ENCODE data around the gene GMIP. TPM values are rescaled to one million over a fixed set of nuclear protein-coding genes. Genes with fewer than 3 reads are reported as not detected.

GMIP gene
- total and polyA plus RNA-seq, 3 donors from 2014 or later, result 8.8 to 15.2 (median 13.4) TPM

DNA sequence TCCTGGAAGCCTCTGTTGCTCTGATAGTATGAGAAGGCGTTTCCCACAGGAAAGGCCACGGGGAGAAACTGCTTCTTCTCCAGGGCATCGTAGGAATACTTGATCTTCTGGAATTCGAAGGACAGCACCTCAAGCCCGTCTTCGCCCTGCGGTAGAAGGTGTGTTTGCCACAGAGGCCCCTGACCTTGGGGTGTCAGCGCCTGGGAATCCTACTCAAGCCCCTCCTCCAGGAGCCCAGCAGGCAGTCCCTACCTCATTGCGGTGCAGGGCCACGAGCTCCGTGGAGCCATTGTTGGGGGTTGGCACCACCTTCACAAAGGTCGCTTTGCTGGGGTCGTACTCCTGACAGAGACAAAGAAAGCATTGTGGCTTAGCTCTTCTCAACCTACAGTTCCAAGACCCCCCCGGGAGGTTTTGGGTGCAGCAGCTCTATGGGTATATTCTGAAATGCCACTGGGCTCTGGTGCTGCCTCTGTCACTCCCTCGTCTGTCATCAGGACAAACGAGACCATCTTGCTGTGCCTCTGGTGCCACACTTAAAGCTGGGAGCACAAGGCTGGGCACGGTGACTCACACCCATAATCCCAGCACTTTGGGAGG, 16.3 kb upstream of the GMIP start:
- intact Hi-C loops (cut with DNase I; ENCODE audit: low total_unique reads), result no loop called here
- Histone ChIP-seq H3K27me3 (no peaks in the 10 kb centered on the region), H3K36me3 (ENCODE audit: low read depth, missing control alignments) (no peaks in the 10 kb centered on the region), H3K4me3 (no peak overlapping the region), H3K27ac (no peak overlapping the region), H3K4me1 (peaks cover 10% of the 10 kb centered on the region), H3K9me3 (no peaks in the 10 kb centered on the region)
- 83 to 90% methylated on average over 13 to 16 of the region's 17 CpGs for WGBS, 2 donors
- TF ChIP-seq CTCF (IDR thresholded peaks at IDR 0.05) (no peak), POLR2A (IDR thresholded peaks at IDR 0.05) (no peak)
- no peak for DNase-seq

- WGBS, 2 donors, result 70 to 73% methylated on average over 4 to 10 of the region's 10 CpGs
- peaks cover 5% of the 10 kb centered on the region for H3K4me1 ChIP-seq
- H3K4me3 ChIP-seq, result no peak overlapping the region
- DNase-seq, result no peak
- intact Hi-C loops (cut with DNase I; ENCODE audit: low total_unique reads), result no loop called here
- no peak for TF ChIP-seq POLR2A (IDR thresholded peaks at IDR 0.05)
- TF ChIP-seq CTCF (IDR thresholded peaks at IDR 0.05), result no peak
- no peaks in the 10 kb centered on the region for H3K9me3 ChIP-seq
- H3K27me3 ChIP-seq, result no peaks in the 10 kb centered on the region
- no peaks in the 10 kb centered on the region for H3K36me3 ChIP-seq (ENCODE audit: low read depth, missing control alignments)
- H3K27ac ChIP-seq, result no peak overlapping the region
Observed at GRCh38 chr19:19657397-19657783, 13.9 kb upstream of the GMIP start.

GRCh38 chr19:19656451-19657396, 13.3 kb upstream of the GMIP start:
- intact Hi-C loops (cut with DNase I; ENCODE audit: low total_unique reads), result no loop called here
- no peak for DNase-seq
- Histone ChIP-seq H3K27ac (no peak overlapping the region), H3K27me3 (no peaks in the 10 kb centered on the region), H3K4me3 (no peak overlapping the region), H3K9me3 (no peaks in the 10 kb centered on the region), H3K36me3 (ENCODE audit: low read depth, missing control alignments) (no peaks in the 10 kb centered on the region), H3K4me1 (no peaks in the 10 kb centered on the region)
- WGBS, 2 donors, result 92 to 95% methylated on average over 30 to 33 of the region's 33 CpGs
- no peak for TF ChIP-seq CTCF (IDR thresholded peaks at IDR 0.05)
- no peak for TF ChIP-seq POLR2A (IDR thresholded peaks at IDR 0.05)

- H3K4me3 ChIP-seq, result no peak overlapping the region
- no peaks in the 10 kb centered on the region for H3K4me1 ChIP-seq
- no peaks in the 10 kb centered on the region for H3K36me3 ChIP-seq (ENCODE audit: low read depth, missing control alignments)
- no peak for DNase-seq
- WGBS, 2 donors, result 89 to 91% methylated on average over 22 to 27 of the region's 27 CpGs
- no peaks in the 10 kb centered on the region for H3K27me3 ChIP-seq
- H3K27ac ChIP-seq, result no peak overlapping the region
- TF ChIP-seq POLR2A (IDR thresholded peaks at IDR 0.05) (no peak), CTCF (IDR thresholded peaks at IDR 0.05) (no peak)
- intact Hi-C loops (cut with DNase I; ENCODE audit: low total_unique reads), result no loop called here
- no peaks in the 10 kb centered on the region for H3K9me3 ChIP-seq
Observed at GRCh38 chr19:19655641-19656343, 12.3 kb upstream of the GMIP start.

Measured in testis (tissue), 3 donors.